NCI-H460 (cell line): ENCODE data around the gene CSGALNACT2. TPM values are rescaled to one million over a fixed set of nuclear protein-coding genes. Genes with fewer than 3 reads are reported as not detected.
"Not testable (repeated sequence)": the region's sequence is repeated elsewhere in the genome, so short reads cannot be mapped to it uniquely, and the experiment has no call there.

Source experiments
- DNase-seq: peaks from one replicate; pipeline ENCODE4 v3.0.0-alpha.2; 2016; ENCODE audit warnings: low read depth; ENCODE audit errors: extremely low read depth
- total RNA-seq: library from RNA; depleted of rRNA; stranded (reverse); fragments of >200 nt; shearing (Covaris generic); gene quantifications from 2 replicates; pipeline ENCODE4 v1.2.3, GENCODE V29; 2014

CSGALNACT2 gene
- total RNA-seq, 1 experiment from 2014 or later, result 18.1 TPM

GRCh38 chr10:43211030-43211429, 72.8 kb downstream of the CSGALNACT2 start:
- DNase-seq, result no peak

GRCh38 chr10:43211431-43212042, 73.3 kb downstream of the CSGALNACT2 start:
- DNase-seq, result no peak

GRCh38 chr10:43212043-43212721, 73.9 kb downstream of the CSGALNACT2 start:
- DNase-seq, result no peak

DNA sequence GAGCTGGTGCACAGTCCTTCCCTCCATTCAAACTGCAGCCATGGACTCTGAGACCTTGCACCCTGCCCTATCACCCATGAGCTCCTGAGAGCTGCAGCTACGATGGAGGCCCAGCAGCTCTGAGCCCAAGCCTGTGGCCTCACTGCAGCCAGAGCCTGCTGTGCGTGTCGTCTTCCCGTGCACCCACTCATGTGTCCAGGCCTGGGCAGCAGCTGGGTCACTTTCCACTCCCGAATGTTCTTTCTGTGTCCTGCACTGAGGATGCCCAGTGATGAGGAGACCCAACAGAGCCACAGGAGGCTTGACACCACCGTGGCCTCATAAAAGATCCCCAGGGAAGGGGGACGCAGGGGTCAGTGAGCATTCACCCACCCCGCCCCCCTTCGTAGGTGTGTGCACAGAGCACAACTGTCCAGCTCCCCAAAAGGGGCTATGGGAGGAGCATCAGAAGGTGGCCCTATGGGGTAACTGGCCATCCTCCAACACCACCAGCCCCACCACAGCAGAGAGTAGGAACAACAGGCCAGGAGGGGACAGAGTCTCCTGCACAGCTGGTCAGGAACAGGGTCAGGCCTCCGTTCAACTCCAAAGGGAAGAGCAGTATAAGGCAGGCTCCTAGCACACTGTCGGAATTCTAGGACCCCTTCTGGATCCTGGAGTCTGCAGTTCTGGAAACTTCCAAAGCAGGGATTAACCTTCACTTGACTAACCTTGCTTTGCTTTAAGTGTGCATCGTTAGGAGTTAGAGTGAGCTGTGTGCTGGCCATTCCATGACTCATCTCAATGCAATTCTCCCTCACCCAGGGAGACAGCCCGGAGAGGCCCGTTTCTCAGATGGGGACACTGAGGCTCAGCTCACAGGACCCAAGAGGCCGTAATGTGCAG, 76.1 kb downstream of the CSGALNACT2 start:
- DNase-seq, result no peak

- no peak for DNase-seq
These were observed 76.8 kb downstream of the CSGALNACT2 start for GRCh38 chr10:43214956-43215561.

DNA sequence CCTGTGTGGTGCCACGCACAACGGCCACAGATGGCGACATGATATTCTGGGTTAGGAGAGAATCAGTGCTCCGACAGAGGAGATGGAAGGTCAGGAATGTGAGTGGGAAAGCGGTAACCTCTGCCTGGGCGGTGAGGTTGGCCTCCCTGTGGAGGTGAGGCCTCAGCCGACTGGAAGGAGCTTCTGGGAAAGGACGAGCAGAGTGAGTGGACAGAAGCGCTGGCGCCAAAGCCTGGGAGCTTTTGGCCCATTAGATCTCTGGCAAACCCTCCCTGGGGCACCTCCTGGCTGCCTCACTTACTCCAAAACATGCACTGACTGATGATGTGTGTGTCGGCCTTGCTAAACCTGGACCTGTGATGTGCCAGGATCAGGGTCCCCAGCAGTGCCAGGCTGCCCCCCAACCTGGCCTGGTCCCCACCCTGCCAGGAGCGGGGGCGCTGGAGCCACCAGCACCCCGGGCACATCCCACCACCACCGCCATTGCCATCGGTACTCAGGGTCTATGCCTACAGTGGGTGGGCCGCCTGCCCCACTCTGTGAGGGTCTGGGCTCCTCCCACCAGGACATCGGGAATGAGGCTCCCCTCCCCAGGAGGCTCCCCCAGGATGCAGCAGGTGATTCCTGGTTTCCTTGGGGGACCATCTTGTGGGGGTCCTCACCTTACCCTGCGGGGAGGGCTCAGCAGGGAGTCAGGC, 77.7 kb downstream of the CSGALNACT2 start:
- DNase-seq, result no peak

DNA sequence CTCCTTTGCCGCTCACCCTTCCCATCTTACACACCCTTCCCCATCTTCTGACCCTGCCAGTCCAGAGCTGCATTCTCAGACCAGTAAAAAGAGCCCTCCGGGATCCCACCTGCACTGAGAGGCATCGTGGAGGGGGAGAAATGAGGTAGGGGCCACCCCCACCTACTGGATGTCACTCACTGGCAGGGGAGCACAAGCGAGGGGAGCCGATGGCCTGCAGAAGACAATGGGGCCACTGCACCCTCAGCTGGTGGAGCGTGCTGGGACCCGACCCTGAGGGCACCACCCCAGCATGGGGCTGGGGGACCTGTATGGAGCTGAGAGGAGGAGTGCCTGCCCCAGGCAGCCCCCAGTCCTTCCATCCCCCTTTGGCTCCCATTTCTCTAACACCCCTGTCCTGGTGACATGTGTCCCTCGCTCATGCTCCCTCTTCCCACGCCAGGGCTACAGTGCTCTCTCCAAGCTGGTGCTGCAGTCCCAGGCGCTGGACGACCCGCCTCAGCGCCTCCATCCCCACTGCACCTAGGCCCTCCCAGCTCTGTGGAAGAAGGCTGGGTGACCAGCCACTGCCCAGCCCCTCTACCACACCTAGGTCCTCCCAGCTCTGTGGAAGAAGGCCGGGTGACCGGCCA, 78.8 kb downstream of the CSGALNACT2 start:
- no peak for DNase-seq

- no peak for DNase-seq
These were observed 79.4 kb downstream of the CSGALNACT2 start for GRCh38 chr10:43217563-43218205.

DNA sequence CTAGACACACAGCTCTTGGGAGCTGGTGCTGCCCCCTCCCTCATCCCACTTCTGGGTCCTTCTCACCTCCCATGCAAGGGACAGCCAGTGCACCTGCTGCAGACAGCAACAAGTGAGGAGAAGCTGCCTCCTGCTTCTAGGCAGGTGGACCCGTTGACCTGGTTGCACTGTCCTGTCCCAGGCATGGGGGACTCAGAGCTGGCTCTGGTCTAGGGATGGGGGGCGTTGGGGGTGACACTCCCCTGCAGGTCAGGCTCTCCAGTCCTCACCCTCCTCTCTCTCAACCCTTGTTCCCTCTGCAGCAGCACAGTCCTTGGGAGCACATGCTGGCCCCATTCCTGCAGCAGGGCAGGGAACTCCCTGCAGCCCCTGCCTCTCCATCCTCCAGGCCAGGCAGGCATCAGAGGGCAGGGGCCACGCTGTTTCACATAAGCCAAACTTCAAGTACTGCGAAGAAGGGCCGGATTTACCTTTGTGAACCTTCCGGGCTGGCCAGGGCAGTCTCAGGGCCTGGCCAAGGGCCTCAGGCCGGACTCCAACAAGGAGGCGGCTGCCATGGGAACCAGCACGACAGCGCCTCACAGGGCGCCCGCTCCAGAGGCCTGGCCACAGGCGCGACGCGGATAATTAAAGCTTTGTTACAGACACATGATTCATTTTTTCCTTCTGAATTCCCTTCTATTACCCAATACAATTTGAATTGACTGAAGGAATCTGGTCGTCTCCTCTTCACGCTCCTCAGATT, 80.1 kb downstream of the CSGALNACT2 start:
- DNase-seq, result no peak

GRCh38 chr10:43218951-43219837, 80.9 kb downstream of the CSGALNACT2 start:
- no peak for DNase-seq

DNA sequence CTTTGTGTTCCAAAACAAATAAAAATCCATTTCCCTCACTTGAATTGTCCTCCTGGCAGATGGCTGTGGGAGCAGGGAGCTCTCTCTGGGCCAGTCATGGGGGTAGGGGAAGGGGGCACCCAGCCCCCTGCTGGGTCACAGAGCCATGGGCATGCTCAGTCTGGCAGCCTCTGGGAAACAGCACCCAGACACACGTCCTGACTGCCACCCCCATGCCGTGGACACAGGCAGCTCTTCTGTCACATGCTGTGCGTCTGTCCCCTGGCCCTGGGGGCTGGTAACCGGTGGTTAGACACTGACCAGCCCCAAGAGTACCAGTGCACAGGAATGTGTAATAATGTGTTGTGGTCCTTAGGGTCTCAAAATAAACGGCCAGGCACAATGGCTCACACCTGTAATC, 81.6 kb downstream of the CSGALNACT2 start:
- no peak for DNase-seq

DNA sequence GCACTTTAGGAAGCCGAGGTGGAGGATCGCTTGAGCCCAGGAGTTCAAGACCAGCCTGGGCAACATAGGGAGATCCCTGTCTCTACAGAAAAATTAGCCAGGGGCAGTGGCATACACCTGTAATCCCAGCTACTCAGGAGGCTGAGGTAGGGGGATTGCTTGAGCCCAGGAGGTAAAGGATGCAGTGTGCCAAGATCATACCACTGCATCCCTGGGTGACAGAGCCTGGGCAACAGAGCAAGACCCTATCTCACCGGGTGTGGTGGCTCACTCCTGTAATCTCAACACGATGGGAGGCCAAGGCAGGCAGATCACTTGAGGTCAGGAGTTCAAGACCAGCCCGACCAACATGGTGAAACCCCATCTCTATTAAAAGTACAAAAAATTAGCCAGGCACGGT, 82.0 kb downstream of the CSGALNACT2 start:
- DNase-seq, result not testable (repeated sequence)

GRCh38 chr10:43220657-43221418, 82.6 kb downstream of the CSGALNACT2 start:
- DNase-seq, result no peak

GRCh38 chr10:43221419-43222209, 83.4 kb downstream of the CSGALNACT2 start:
- no peak for DNase-seq

DNA sequence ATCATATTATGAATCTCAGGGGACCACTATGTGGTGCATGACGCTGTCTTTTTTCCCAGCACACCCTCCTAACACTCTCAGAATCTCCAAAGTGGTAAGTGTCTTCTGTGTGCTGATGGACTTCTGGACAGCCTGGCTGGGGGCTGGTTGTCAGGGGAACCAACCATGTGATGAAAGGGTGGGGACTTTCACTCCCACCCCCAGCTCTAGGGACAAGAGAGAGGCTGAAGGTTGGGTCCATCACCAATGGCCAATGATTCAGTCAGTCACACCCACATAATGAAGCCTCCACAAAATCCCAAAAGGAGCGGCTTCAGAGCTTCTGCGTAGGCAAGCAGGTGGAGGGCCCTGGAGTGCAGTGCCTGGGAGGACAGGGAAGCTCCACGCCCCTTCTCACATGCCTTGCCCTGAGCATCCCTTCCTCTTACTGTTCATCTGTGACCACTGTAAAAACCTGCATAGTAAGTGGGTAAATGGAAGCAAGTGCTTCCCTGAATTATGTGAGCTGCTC, 84.0 kb downstream of the CSGALNACT2 start:
- DNase-seq, result no peak

GRCh38 chr10:43223056-43223455, 84.8 kb downstream of the CSGALNACT2 start:
- no peak for DNase-seq
